ENCODE results near the gene TMEM150A. TPM values are rescaled to one million over a fixed set of nuclear protein-coding genes. Genes with fewer than 3 reads are reported as not detected.

TMEM150A gene, protein sequence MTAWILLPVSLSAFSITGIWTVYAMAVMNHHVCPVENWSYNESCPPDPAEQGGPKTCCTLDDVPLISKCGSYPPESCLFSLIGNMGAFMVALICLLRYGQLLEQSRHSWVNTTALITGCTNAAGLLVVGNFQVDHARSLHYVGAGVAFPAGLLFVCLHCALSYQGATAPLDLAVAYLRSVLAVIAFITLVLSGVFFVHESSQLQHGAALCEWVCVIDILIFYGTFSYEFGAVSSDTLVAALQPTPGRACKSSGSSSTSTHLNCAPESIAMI
- total RNA-seq (23.1 TPM), polyA plus RNA-seq (ENCODE audit: insufficient read depth, low read depth, low replicate concordance) (61.2 TPM)
- long read RNA-seq, donor 1, partial matches to known transcripts: 0 of 5 reads
- long read RNA-seq, donor 1, other reads (novel, unspliced or antisense): 0 of 5 reads
- long read RNA-seq, donor 2, transcript TMEM150A-202 (8 exons, 1,518 nt): major isoform, 6 of 11 reads
- long read RNA-seq, donor 2, partial matches to known transcripts: 0 of 11 reads
- long read RNA-seq, donor 2, other reads (novel, unspliced or antisense): 0 of 11 reads
- long read RNA-seq, donor 3, transcript TMEM150A-202 (8 exons, 1,518 nt): major isoform, 14 of 18 reads
- long read RNA-seq, donor 3, partial matches to known transcripts: 0 of 18 reads
- long read RNA-seq, donor 3, other reads (novel, unspliced or antisense): 0 of 18 reads
- long read RNA-seq, donor 4, transcript TMEM150A-202 (8 exons, 1,518 nt): major isoform, 9 of 11 reads
- long read RNA-seq, donor 4, partial matches to known transcripts: 0 of 11 reads
- long read RNA-seq, donor 4, other reads (novel, unspliced or antisense): 0 of 11 reads
- long read RNA-seq, donor 5, partial matches to known transcripts: 0 of 2 reads
- long read RNA-seq, donor 5, other reads (novel, unspliced or antisense): 0 of 2 reads
- long read RNA-seq, donor 6, partial matches to known transcripts: 0 of 7 reads
- long read RNA-seq, donor 6, other reads (novel, unspliced or antisense): 0 of 7 reads
- long read RNA-seq, donor 7, transcript TMEM150A-203 (7 exons, 1,776 nt): major isoform, 9 of 30 reads
- long read RNA-seq, donor 7, transcript TMEM150A-202 (8 exons, 1,518 nt): minor isoform, 6 of 30 reads
- long read RNA-seq, donor 7, partial matches to known transcripts: 3 of 30 reads
- long read RNA-seq, donor 7, other reads (novel, unspliced or antisense): 10 of 30 reads
- long read RNA-seq, donor 8, transcript TMEM150A-203 (7 exons, 1,776 nt): major isoform, 5 of 9 reads
- long read RNA-seq, donor 8, partial matches to known transcripts: 0 of 9 reads
- long read RNA-seq, donor 8, other reads (novel, unspliced or antisense): 0 of 9 reads
- long read RNA-seq, donor 9, transcript TMEM150A-202 (8 exons, 1,518 nt): major isoform, 7 of 9 reads
- long read RNA-seq, donor 9, partial matches to known transcripts: 0 of 9 reads
- long read RNA-seq, donor 9, other reads (novel, unspliced or antisense): 0 of 9 reads
- long read RNA-seq, donor 10, transcript TMEM150A-202 (8 exons, 1,518 nt): major isoform, 6 of 230 reads
- long read RNA-seq, donor 10, partial matches to known transcripts: 120 of 230 reads
- long read RNA-seq, donor 10, other reads (novel, unspliced or antisense): 104 of 230 reads

- H3K27ac ChIP-seq (ENCODE audit: low read depth in 2 of 2, low read length in 2 of 2): peak within 1 kb of the TSS; percentile 77 to 80
- H3K36me3 ChIP-seq (ENCODE audit: control insufficient read depth in 2 of 3, insufficient read depth in 3 of 3, low read length in 3 of 3): peaks cover 0 to 13% (median 2%) of the 10 kb centered on the region in 3 donors
- H3K4me1 ChIP-seq (ENCODE audit: control insufficient read depth in 2 of 3, insufficient read depth in 2 of 3, low read depth in 1 of 3, low read length in 3 of 3): peaks cover 0 to 51% (median 34%) of the 10 kb centered on the region in 3 donors
- H3K9ac ChIP-seq (ENCODE audit: low read length in 3 of 3): peak within 1 kb of the TSS; percentile 82 to 95 (median 93)
- intact Hi-C loops (cut with DNase I): no loop called here
- peak within 1 kb of the TSS; percentile 96 to 98 (median 97) for H3K4me3 ChIP-seq (ENCODE audit: low read length in 3 of 3)
- no peak for FAIRE-seq
- no peak for TF ChIP-seq CTCF (IDR thresholded peaks at IDR 0.05; ENCODE audit: borderline replicate concordance, extremely low read depth, insufficient read depth)
- no peaks in the 10 kb centered on the region for H3K9me3 ChIP-seq (ENCODE audit: control insufficient read depth in 2 of 3, insufficient read depth in 1 of 3, low read length in 3 of 3)
- peak; percentile 92 to 98 (median 96) for DNase-seq
- no peaks in the 10 kb centered on the region for H3K27me3 ChIP-seq (ENCODE audit: control insufficient read depth, insufficient read depth, low read length)
These were observed at the start of gene TMEM150A for GRCh38 chr2:85602476-85603234. TMEM150A (minus strand) TSS chr2:85602698; CDS start chr2:85601948, 750 bp downstream.

- peaks cover 2 to 25% (median 4%) of the 10 kb centered on the region in 3 donors for H3K36me3 ChIP-seq (ENCODE audit: control insufficient read depth in 2 of 3, insufficient read depth in 3 of 3, low read length in 3 of 3)
- no peaks in the 10 kb centered on the region for H3K27me3 ChIP-seq (ENCODE audit: control insufficient read depth, insufficient read depth, low read length)
- H3K9me3 ChIP-seq (ENCODE audit: control insufficient read depth in 2 of 3, insufficient read depth in 1 of 3, low read length in 3 of 3): no peaks in the 10 kb centered on the region
- intact Hi-C loops (cut with DNase I): no loop called here
- no peak overlapping the region for H3K4me3 ChIP-seq (ENCODE audit: low read length in 3 of 3)
- H3K4me1 ChIP-seq (ENCODE audit: control insufficient read depth in 2 of 3, insufficient read depth in 2 of 3, low read depth in 1 of 3, low read length in 3 of 3): peaks cover 0 to 12% (median 0%) of the 10 kb centered on the region in 3 donors
- no peak for FAIRE-seq
- no peak overlapping the region for H3K9ac ChIP-seq (ENCODE audit: low read length in 3 of 3)
- peak overlapping the region; percentile 38 to 81 for H3K27ac ChIP-seq (ENCODE audit: low read depth in 2 of 2, low read length in 2 of 2)
- TF ChIP-seq CTCF (IDR thresholded peaks at IDR 0.05; ENCODE audit: borderline replicate concordance, extremely low read depth, insufficient read depth): no peak
- DNase-seq: no peak
These were observed 49.6 kb upstream of the TMEM150A start for GRCh38 chr2:85652056-85652455.
